IPS DF 6.9 (cell line): Measurements from ENCODE around the gene ADAMTS3.

ENCODE experiments used
- DNase-seq: peaks from one replicate; pipeline ENCODE4 v3.0.0-alpha.2; 2013; ENCODE audit warnings: low read depth, low spot score
- H3K27ac ChIP-seq: one replicate; pipeline ENCODE4 v1.5.1; 2013; ENCODE audit warnings: low read length, control low read depth
- H3K27me3 ChIP-seq: 2 replicates; pipeline ENCODE4 v1.6.1; 2013; ENCODE audit warnings: mild to moderate bottlenecking, low read length; ENCODE audit not compliant: control insufficient read depth, insufficient read depth
- H3K36me3 ChIP-seq: 2 replicates; pipeline ENCODE4 v1.6.1; 2013; ENCODE audit warnings: low read length; ENCODE audit not compliant: control insufficient read depth, insufficient read depth
- H3K4me1 ChIP-seq: 2 replicates; pipeline ENCODE4 v1.6.1; 2013; ENCODE audit warnings: low read length; ENCODE audit not compliant: control insufficient read depth, insufficient read depth
- H3K4me3 ChIP-seq: 2 replicates; pipeline ENCODE4 v1.5.1; 2013; ENCODE audit warnings: mild to moderate bottlenecking, low read length
- H3K9me3 ChIP-seq: 2 replicates; pipeline ENCODE4 v1.6.1; 2013; ENCODE audit warnings: low read length, inconsistent platforms; ENCODE audit not compliant: control insufficient read depth, insufficient read depth
- WGBS: extraction: QIAGEN DNeasy Blood & Tissue Kit; methylation state at CpG from one replicate; pipeline ENCODE4 v1.1.7; 2013; ENCODE audit warnings: mixed read lengths, missing lambda C conversion rate; ENCODE audit not compliant: insufficient read length, insufficient coverage; 5-methylcytosine and 5-hydroxymethylcytosine counted together

The ADAMTS3 gene

GRCh38 chr4:72320223-72320948, 248.6 kb downstream of the ADAMTS3 start:
- H3K27ac ChIP-seq: no peak overlapping the region
- no CpG with 5 or more reads among the region's 6 CpGs for whole genome bisulfite sequencing
- DNase-seq: no peak

GRCh38 chr4:72319601-72320021, 249.4 kb downstream of the ADAMTS3 start:
- H3K27ac ChIP-seq: no peak overlapping the region
- H3K4me1 ChIP-seq: no peaks in the 10 kb centered on the region
- no peak for DNase-seq
- H3K9me3 ChIP-seq: no peaks in the 10 kb centered on the region
- H3K27me3 ChIP-seq: no peaks in the 10 kb centered on the region
- H3K4me3 ChIP-seq: no peak overlapping the region
- WGBS: no CpG with 5 or more reads among the region's 4 CpGs
- H3K36me3 ChIP-seq: no peaks in the 10 kb centered on the region

More at GRCh38 chr4:72320223-72320948, 248.6 kb downstream of the ADAMTS3 start:
- no peaks in the 10 kb centered on the region for H3K4me1 ChIP-seq
- H3K36me3 ChIP-seq: no peaks in the 10 kb centered on the region
- H3K27me3 ChIP-seq: no peaks in the 10 kb centered on the region
- no peaks in the 10 kb centered on the region for H3K9me3 ChIP-seq
- H3K4me3 ChIP-seq: no peak overlapping the region

- no peak overlapping the region for H3K4me3 ChIP-seq
- H3K4me1 ChIP-seq: no peaks in the 10 kb centered on the region
- H3K36me3 ChIP-seq: no peaks in the 10 kb centered on the region
- no CpG with 5 or more reads among the region's 7 CpGs for WGBS
- no peak for DNase-seq
- H3K9me3 ChIP-seq: no peaks in the 10 kb centered on the region
- H3K27ac ChIP-seq: no peak overlapping the region
- H3K27me3 ChIP-seq: no peaks in the 10 kb centered on the region
Observed at GRCh38 chr4:72318421-72319170, 250.4 kb downstream of the ADAMTS3 start.

- no peak overlapping the region for H3K27ac ChIP-seq
- no peaks in the 10 kb centered on the region for H3K36me3 ChIP-seq
- no peak overlapping the region for H3K4me3 ChIP-seq
- no peak for DNase-seq
- H3K4me1 ChIP-seq: no peaks in the 10 kb centered on the region; the same call in 1 of the 2 replicates
- no peaks in the 10 kb centered on the region for H3K9me3 ChIP-seq
- no peaks in the 10 kb centered on the region for H3K27me3 ChIP-seq
Observed at GRCh38 chr4:72314869-72315268, 254.2 kb downstream of the ADAMTS3 start.

- Histone ChIP-seq H3K4me3 (no peak overlapping the region), H3K9me3 (no peaks in the 10 kb centered on the region), H3K4me1 (no peaks in the 10 kb centered on the region; the same call in 1 of the 2 replicates), H3K36me3 (no peaks in the 10 kb centered on the region), H3K27ac (no peak overlapping the region), H3K27me3 (no peaks in the 10 kb centered on the region)
- no CpG with 5 or more reads among the region's 5 CpGs for WGBS
- no peak for DNase-seq
Observed at GRCh38 chr4:72313121-72313520, 255.9 kb downstream of the ADAMTS3 start.

GRCh38 chr4:72312032-72312650, 256.9 kb downstream of the ADAMTS3 start:
- Histone ChIP-seq H3K9me3 (no peaks in the 10 kb centered on the region), H3K4me3 (no peak overlapping the region), H3K4me1 (no peaks in the 10 kb centered on the region; the same call in 1 of the 2 replicates), H3K36me3 (no peaks in the 10 kb centered on the region), H3K27me3 (no peaks in the 10 kb centered on the region), H3K27ac (no peak overlapping the region)
- WGBS: no CpG with 5 or more reads among the region's 6 CpGs
- DNase-seq: peak; percentile 54

- Histone ChIP-seq H3K4me1 (no peaks in the 10 kb centered on the region; the same call in 1 of the 2 replicates), H3K27ac (no peak overlapping the region), H3K9me3 (no peaks in the 10 kb centered on the region), H3K27me3 (no peaks in the 10 kb centered on the region), H3K36me3 (no peaks in the 10 kb centered on the region), H3K4me3 (no peak overlapping the region)
- no CpG with 5 or more reads among the region's 3 CpGs for WGBS
- no peak for DNase-seq
Observed at GRCh38 chr4:72311291-72311690, 257.7 kb downstream of the ADAMTS3 start.

- WGBS: no CpG with 5 or more reads among the region's 9 CpGs
- Histone ChIP-seq H3K4me3 (no peak overlapping the region), H3K4me1 (no peaks in the 10 kb centered on the region), H3K27me3 (no peaks in the 10 kb centered on the region), H3K27ac (no peak overlapping the region), H3K36me3 (no peaks in the 10 kb centered on the region), H3K9me3 (no peaks in the 10 kb centered on the region)
- no peak for DNase-seq
Observed at GRCh38 chr4:72305620-72306019, 263.4 kb downstream of the ADAMTS3 start.

GRCh38 chr4:72305080-72305479, 263.9 kb downstream of the ADAMTS3 start:
- Histone ChIP-seq H3K36me3 (no peaks in the 10 kb centered on the region), H3K27ac (no peak overlapping the region), H3K27me3 (no peaks in the 10 kb centered on the region), H3K4me1 (no peaks in the 10 kb centered on the region), H3K4me3 (no peak overlapping the region), H3K9me3 (no peaks in the 10 kb centered on the region)
- DNase-seq: no peak
- no CpG with 5 or more reads among the region's 4 CpGs for WGBS

GRCh38 chr4:72302981-72303704, 265.9 kb downstream of the ADAMTS3 start:
- DNase-seq: peak; percentile 64
- H3K36me3 ChIP-seq: no peaks in the 10 kb centered on the region
- H3K9me3 ChIP-seq: no peaks in the 10 kb centered on the region
- no CpG with 5 or more reads among the region's 4 CpGs for WGBS
- H3K27ac ChIP-seq: no peak overlapping the region
- H3K27me3 ChIP-seq: no peaks in the 10 kb centered on the region
- no peaks in the 10 kb centered on the region for H3K4me1 ChIP-seq
- no peak overlapping the region for H3K4me3 ChIP-seq
